Epithelial cell of prostate (primary cell): ENCODE measurements around the gene ANKS1B.
A peak's percentile ranks its signal among the peaks of the same experiment; 100 is the strongest.
"Not testable (repeated sequence)": the region's sequence is repeated elsewhere in the genome, so short reads cannot be mapped to it uniquely, and the experiment has no call there.

Source experiments
- DNase-seq: peaks from one replicate; pipeline ENCODE4 v3.0.0-alpha.2; 2011; ENCODE audit warnings: low read depth, low spot score
- H3K27ac ChIP-seq: fragments of 450-650 bp; 2 replicates; pipeline ENCODE4 v1.5.1; 2017; ENCODE audit warnings: mild to moderate bottlenecking

ANKS1B gene

DNA sequence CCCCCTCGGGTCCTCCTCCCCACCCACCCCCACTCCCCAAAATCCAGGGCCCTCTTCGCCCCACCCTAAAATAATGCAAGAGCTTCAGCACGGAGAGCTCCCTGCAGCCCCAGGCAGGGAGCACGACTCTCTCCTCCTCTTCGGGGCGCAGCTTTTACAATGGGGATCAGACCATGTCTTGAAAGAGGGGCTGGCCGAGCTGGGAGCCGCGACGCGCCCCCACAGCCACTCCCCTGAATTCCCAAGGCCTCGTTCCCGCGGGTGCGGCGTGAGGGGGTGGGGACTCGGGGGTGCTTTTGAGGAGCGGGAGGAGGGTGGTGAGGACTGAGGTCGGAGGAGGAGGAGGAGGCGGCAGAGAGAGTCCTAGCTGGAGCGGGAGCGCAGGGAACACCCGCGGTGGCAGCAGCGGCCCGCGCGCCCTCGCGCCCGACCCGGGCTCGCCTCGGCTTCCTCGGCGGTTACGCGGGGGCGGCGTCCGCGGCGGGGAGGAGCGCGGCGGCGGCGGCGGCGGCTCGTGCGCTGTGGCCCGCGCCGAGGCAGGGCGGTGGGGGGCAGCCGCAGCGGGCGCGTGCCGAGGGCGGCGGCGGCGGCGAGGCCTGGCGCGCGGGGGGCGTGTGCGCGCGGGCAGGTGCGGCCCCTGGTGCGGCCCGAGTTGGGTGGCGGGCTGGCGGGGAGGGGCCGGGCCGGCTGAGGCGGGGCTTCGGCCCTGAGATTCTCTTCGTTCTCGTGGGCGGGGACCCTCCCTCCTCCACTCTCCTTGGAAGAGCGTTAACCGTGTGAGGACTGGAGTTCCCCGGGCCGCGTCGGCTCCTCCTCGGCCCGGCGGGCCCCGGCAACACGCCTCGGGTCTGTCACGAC is at the start of gene ANKS1B:
TSS of gene ANKS1B (minus strand) at position 666 of the 858 bp plus-strand sequence. CDS start 699 bp downstream, outside the sequence.
- no peak for DNase-seq
- H3K27ac ChIP-seq, result no peak within 1 kb of the TSS

DNA sequence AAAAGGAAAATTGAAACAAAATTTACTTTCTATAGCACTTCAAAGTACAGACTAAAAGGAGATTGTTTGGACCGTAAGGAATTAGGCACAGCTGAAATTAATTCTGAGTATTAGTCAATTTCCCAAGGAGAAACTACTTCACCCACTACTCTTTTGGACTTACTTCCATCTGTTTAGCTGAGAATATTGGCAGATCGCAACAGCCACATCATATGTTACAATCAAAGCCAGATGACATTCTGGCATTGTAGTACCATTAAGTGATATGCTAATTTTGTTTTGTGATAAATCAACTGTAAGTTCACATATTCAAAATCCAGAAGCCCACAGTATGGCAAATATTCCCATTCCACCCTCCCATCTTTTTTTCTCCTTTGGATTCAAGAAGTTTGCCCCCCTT is 47.1 kb upstream of the ANKS1B start:
- H3K27ac ChIP-seq, result no peak overlapping the region
- DNase-seq, result no peak

DNA sequence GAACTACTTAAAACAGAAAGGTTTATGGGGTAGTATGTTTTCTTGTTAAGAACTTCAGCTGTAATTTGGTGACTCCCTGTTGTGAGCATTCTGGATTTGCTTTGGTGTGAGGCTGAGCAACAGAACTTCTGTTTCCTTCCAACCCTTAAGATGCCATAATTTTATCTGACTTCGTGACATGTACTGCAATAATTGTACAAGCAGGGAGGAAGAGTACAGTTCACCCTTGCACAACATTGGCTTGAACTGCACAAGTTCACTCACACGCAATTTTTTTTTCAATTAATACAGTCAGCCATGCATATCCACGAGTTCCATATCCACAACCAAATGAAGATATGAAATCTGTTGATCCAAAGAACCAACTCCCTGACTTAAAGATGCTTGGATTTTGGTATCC is 42.9 kb upstream of the ANKS1B start:
- DNase-seq, result no peak
- H3K27ac ChIP-seq, result no peak overlapping the region

DNA sequence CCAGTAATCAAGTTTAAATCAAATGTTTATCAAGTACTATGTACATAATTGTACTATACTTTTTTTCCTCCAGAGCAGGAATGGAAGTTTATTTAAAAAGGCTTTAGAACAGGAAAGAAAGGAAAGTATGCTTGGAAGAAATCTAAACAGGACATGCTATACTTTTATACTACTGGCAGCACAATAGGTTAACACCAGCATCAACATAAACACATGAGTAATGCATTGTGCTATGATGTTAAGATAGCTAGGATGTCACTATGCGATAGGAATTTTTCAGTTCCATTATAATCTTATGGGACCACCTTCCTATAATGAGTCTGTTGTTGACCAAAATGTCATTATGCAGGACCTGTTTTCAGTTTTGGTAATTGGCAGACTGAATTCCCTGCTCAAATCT is 41.5 kb upstream of the ANKS1B start:
- H3K27ac ChIP-seq, result no peak overlapping the region
- DNase-seq, result no peak

DNA sequence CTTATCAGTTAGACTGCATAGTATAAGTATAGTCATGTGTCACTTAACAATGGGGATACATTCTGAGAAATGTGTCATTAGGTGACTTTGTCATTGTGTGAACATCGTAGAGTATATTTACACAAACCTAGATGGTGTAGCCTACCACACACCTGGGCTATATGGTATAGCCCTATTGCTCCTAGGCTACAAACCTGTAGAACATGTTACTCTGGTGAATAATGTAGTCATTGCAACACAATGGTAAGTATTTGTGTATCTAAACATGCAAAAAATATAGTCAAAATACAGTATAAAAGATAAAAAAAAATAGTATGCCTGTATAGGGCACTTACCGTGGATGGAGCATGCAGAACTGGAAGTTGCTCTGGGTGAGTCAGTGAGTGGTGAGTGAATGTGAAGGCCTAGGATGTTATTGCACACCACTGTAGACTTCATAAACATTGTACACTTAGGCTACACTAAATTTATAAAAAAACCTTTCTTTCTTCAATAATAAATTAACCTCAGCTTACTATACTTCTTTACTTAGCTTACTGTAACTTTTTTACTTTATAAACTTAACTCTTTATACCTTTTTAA is 40.3 kb upstream of the ANKS1B start:
- no peak overlapping the region for H3K27ac ChIP-seq
- DNase-seq, result no peak

DNA sequence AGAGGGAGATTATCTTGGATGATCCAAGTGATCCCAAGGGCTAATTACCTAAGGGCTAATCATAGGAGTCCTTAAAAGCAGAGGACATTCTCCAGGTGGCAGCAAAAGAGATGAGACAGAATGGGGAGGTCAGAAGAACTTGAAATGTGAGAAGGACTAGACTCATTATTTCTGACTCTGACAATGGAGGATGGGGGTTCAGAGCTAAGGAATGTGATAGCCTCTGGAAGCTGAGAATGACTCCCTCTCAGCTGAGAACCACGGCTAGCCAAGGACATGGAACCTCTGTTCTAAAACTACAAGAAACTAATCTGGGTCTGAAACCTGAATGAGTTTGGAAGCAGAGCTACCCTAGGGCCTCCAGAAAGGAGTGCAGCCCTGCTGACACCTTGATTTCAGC is 35.6 kb upstream of the ANKS1B start:
- no peak for DNase-seq

DNA sequence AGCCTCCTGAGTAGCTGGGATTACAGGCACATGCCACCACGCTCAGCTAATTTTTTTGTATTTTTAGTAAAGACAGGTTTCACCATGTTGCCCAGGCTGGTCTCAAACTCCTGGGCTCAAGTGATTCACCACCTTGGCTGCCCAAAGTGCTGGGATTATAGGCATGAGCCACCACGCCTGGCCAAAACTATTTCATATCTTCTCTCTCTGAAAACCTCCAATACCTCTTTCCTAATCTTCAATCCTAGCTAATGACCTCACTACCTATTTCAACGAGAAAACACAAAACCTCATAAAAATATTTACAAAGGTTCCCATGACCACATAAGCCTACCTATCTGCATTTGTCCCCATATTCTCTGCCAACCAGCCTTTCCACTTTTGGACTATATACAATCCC is 32.3 kb upstream of the ANKS1B start:
- no peak overlapping the region for H3K27ac ChIP-seq
- DNase-seq, result peak; percentile 24

More for the DNA sequence above, 35.6 kb upstream of the ANKS1B start:
- no peak overlapping the region for H3K27ac ChIP-seq

DNA sequence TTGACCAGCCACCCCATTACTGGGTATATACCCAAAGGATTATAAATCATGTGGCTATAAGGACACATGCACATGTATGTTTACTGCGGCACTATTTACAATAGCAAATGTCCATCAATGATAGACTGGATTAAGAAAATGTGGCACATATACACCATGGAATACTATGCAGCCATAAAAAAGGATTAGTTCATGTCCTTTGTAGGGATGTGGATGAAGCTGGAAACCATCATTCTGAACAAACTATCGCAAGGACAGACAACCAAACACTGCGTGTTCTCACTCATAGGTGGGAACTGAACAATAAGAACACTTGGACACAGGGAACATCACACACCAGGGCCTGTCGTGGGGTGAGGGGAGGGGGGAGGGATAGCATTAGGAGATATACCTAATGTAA is 31.6 kb upstream of the ANKS1B start:
- H3K27ac ChIP-seq, DNase-seq: not testable (repeated sequence)

DNA sequence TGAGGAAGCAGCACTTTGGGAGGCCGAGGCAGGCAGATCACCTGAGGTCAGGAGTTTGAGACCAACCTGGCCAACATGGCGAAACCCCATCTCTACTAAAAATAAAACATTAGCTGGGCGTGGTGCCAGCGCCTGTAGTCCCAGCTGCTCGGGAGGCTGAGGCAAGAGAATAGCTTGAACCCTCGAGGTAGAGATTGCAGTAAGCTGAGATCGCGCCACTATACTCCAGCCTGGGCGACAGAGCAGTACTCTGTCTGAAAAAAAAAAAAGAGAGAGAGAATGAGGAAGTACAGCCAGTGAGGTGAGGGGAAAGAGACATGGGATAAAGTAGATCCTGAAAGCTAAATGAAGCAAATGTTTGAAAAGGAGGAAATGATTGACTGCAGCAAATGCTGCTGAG is 21.1 kb upstream of the ANKS1B start:
- not testable (repeated sequence) for DNase-seq, H3K27ac ChIP-seq

DNA sequence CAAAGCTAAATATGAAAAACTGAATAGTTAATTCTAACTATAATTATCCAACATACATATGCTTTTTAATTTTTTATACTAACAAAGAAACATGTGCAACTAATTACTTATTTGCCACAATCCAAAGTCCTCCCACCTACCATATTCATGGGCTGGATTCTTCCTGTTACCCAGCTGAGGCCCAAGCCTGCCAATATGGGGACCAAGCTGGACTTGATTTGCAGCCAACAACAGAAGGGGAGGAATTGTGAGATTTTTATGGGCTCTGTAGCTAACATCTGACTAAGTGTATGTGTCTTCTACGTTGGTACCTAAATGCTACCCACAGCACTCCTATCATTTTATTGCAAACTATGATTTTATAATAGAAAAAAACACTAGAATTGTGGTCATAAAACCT is 13.1 kb upstream of the ANKS1B start:
- DNase-seq, result no peak
- no peak overlapping the region for H3K27ac ChIP-seq

DNA sequence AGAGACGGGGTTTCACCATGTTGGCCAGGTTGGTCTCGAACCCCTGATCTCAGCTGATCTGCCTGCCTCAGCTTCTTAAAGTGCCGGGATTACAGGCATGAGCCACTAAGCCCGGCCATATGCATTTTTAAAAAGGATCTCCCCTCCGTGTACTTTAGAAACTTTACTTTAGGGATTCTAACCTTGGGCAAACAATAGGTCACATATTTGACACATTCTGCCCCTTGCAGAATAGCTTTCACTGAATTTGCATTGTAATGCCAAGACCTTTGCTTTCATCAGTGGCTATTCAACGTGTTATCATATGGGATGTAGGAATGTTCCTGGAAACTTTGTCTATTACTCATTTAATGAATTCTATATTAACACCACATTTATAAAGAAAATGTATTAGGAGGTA is 11.4 kb upstream of the ANKS1B start:
- DNase-seq, result no peak
- H3K27ac ChIP-seq, result no peak overlapping the region

DNA sequence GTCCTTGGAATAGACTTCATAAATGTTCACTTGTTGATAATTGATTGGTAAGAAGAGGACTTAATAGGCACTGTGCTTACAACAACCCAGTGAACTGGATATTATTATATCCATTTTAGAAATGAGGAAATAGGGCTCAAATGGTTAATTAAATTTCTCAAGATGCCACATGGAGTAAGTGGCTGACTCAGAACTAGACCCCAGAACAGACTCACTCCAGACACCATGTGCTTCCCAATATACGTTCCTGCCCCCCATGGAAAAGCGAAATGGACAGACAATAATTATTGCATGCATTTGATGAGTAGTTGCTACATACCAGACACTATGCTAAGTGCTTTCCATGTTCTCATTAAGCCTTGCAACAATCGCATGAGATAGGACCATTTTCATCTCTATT is 895 bp upstream of the ANKS1B start:
- H3K27ac ChIP-seq, result no peak overlapping the region
- DNase-seq, result no peak

DNA sequence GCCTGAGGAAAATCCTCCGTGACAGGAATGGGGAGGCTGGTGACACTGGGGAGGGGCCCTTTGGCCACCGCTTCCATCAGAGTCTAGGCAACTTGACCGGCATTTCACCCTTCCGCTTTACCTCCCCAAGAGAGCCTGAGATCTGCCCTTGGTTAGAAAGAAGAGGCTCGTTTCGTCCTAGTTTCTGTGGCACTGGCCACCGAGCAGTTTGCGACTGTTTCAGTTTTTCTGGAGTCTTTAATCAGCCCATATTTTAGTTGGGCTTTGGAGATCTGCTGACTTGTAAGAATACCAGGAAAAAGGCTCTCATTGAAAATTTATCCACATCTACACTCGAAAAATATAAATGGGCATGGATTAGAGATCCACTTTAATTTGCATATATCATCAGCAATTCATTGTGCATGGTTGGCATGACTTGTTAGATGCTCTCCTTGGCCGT is 414 bp upstream of the ANKS1B start:
- DNase-seq, result no peak
- no peak overlapping the region for H3K27ac ChIP-seq

DNA sequence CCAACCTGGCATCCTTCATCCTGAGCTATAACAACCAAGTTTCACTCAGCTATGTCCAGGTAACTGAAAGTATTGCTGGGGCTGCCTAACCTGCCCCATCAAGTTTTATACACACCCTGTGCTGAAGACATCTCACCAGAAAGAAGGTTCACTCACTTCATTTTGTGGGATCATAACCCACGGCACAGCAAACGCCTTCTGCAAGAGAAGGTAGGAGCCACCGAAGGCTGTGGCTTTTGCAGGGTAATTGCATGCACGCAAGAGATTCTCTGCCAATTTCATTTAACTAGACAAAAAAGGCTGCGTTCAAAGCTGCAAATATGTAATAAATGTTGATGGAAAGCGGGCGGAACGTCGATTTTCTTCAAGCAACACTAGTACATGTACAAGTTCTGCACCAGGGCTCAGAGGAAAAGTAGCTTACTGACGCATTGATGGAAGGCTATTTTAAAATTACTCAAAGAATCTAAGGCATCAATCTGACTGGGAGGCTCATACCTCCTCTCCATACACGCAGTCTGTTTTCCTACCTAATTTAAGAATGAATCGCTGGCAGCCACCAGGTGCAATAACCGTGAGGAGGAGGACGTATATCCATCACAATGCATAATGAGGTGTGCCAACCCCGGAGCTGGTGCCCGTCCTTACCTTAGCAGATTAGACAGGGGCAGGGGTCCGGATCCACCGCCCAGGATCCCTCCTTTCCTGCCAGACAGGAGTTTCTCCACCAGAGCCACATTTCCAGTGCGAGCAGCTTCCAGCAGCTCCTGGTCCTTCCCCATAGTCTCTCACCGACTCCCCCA is 1.1 kb downstream of the ANKS1B start:
- no peak for DNase-seq
- H3K27ac ChIP-seq, result no peak overlapping the region

DNA sequence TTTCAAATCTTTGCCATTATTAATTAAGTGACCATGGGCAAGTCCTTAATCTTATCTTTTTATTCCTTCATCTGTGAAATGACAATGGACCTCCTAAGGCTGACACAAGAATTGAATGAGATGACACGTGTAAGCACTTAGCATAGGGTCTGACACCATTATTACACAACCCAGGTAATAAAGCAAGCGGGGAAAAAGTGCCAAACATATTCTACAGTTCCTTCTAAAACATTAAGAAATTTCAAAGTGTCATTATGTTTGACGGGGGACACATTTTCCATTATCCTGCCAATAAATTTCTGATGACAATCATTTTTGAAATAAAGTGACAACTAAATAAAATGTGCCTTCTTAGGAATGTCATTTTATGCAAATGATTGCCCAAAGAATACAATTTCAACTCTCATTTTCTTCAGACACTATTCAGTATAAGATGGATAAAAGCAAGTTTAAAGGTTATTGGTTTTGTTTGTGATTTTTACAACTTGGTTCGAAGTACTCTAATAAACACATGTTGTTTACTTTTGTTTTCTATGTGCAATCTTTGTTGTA is 3.0 kb downstream of the ANKS1B start:
- DNase-seq, result no peak
- H3K27ac ChIP-seq, result no peak overlapping the region

DNA sequence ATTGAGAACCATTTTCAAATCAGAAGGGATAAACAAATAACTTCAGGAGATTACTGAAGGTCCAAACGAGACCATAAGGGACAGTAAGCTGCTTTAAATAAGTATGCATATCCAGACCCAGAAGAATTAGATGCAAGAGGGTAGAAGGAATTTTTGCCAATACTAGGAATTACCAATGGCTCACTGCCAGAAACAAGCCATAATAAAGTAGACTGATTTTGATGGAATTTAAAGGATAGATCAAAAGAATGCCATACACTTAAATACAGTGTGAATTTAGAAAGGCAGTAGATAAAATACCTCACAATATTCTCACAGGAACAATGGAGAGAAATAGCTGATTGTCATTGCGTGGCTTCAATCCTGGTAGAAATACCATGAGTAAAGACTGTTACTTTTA is 5.3 kb downstream of the ANKS1B start:
- H3K27ac ChIP-seq, result no peak overlapping the region
- DNase-seq, result no peak

DNA sequence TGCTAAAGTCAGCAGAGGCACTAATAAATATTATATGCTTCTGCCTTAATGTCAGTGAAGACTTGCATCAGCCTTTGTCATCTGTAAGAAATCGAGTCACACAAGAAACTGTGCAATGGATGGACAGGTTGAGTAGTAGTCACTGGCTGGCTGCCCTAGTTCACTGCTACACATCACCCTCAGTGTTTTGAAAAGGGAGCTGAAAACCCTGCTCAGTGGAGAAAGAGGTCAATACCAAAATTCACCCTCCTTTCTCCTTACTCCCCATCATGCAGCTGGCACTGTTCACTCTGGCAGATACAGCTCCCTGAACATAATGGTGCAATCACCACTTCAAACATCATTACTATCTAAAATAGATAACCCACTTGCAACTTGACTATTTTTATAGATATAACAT is 6.6 kb downstream of the ANKS1B start:
- DNase-seq, result no peak
- H3K27ac ChIP-seq, result peak overlapping the region; percentile 2

DNA sequence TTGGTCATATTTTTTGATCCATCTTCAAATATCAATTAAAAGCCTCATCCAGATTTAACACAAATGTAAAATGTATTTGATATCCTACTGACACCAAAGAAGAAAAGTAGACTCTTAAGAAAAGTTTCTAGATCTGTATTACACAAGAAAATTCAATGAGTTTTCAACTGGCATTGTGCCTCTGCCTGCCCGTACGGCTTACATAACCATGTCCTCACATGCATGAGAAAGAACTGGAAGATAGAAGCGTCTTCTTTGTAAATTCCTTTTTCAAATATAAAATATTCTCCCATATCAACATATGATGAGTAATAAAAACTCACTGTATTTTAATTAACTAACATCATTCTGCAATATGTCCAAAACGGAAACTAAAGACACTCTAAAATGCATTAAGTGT is 7.2 kb downstream of the ANKS1B start:
- no peak for DNase-seq
- peak overlapping the region; percentile 2 for H3K27ac ChIP-seq

DNA sequence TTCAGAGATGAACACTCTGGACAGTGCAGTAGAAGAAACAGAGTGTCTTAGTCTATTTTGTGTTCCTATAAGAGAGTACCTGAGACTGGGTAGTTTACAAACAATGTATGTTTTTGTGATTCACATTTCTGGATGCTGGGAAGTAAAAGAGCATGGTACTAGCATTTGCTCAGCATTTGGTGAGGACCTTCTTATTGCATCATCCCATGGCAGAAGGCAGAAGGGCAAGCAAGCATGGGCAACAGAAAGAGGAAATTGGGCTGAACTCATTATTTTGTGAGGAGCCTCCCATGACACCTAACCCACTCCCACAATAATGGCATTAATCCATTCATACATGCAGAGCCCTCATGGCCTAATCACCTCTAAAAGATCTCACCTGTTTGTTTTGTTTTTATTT is 8.0 kb downstream of the ANKS1B start:
- no peak overlapping the region for H3K27ac ChIP-seq
- DNase-seq, result no peak

DNA sequence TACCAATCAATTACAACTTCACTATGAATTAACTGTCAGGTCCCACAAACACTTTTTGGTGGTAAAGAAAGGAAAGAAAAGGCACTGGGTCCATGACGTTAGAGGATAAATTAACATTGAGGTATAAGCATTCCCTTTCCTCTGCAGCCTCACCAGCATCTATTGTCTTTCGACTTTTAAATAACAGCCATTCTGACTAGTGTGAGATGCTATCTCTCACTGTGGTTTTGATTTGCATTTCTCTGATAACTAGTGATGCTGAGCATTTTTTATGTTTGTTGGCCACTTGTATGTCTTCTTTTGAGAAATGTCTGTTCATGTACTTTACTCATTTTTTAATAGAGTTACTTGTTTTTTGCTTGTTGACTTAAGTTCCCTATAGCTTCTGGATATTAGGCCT is 9.4 kb downstream of the ANKS1B start:
- DNase-seq, result no peak
- H3K27ac ChIP-seq, result no peak overlapping the region

DNA sequence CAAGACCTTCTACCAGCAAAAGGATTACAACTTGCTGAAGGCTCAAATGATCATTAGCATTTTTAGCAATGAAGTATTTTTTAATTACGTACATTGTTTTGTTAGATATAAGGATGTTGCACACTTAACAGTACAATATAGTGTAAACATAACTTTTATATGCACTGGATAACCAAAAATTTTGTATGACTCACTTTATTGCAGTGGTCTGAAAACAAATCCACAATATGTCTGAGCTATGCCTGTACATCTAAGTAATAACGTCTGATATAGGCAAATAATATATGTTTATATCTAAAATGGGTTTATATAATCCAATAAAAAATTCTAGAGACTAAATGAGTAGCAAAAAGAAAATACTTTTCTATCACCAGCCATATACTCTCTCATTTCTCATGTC is 10.6 kb downstream of the ANKS1B start:
- H3K27ac ChIP-seq, result no peak overlapping the region
- no peak for DNase-seq
